SK-N-SH (cell line): ENCODE results near the gene SZT2. TPM values are rescaled to one million over a fixed set of nuclear protein-coding genes. Genes with fewer than 3 reads are reported as not detected.

Experiments used
- CTCF ChIA-PET: fragments of 300-600, 350-600 bp; formaldehyde crosslinking; extraction: SDS; loops from one replicate; lab custom pipeline; 2021; lab: Yijun Ruan, JAX
- POLR2A ChIA-PET: fragments of 350-600 bp; sonication (Branson Sonifier 250); formaldehyde crosslinking; extraction: SDS; loops from one replicate; lab custom pipeline; 2020; ENCODE audit warnings: antibody characterized with exemption, inconsistent platforms; lab: Yijun Ruan, JAX
- DNase-seq: peaks from one replicate; pipeline ENCODE4 v3.0.0; 2012
- H2AFZ ChIP-seq: fragments of 200-600 bp; sonication (generic); 2 replicates; pipeline ENCODE4 v1.8.1; 2016; ENCODE audit warnings: antibody characterized with exemption, mild to moderate bottlenecking, low read depth
- H3F3A ChIP-seq: fragments of 200-600 bp; sonication (generic); replicated peaks from 2 replicates; pipeline ENCODE3; 2016; ENCODE audit warnings: antibody characterized with exemption, mild to moderate bottlenecking; ENCODE audit not compliant: insufficient read depth
- H3K27ac ChIP-seq, 2 experiments: fragments of 200-500 bp in 1 of 2; fragments of 200-600 bp in 1 of 2; sonication (Bioruptor generic) in 1 of 2; sonication (generic), shearing (Covaris generic) in 1 of 2; 2 replicates each; pipeline versions ENCODE4 v1.5.1 to v1.6.1; 2014 to 2016; ENCODE audit warnings: low read depth in 2 of 2, inconsistent platforms in 1 of 2, low read length in 1 of 2, mild to moderate bottlenecking in 1 of 2, mixed read lengths in 1 of 2
- H3K27me3 ChIP-seq: fragments of 200-600 bp; sonication (generic), shearing (Covaris generic); 2 replicates; pipeline ENCODE4 v1.6.1; 2016; ENCODE audit warnings: mixed run types; ENCODE audit not compliant: insufficient read depth
- H3K36me3 ChIP-seq, 2 experiments: fragments of 200-500 bp in 1 of 2; fragments of 200-600 bp in 1 of 2; sonication (Bioruptor generic) in 1 of 2; sonication (generic) in 1 of 2; replicated peaks in 1 of 2; 2 replicates each; pipeline versions ENCODE3 to v1.5.1; 2014 to 2016; ENCODE audit warnings: low read length in 1 of 2, mild to moderate bottlenecking in 1 of 2; ENCODE audit not compliant: insufficient read depth in 2 of 2, control insufficient read depth in 1 of 2
- H3K4me1 ChIP-seq, 2 experiments: fragments of 200-500 bp in 1 of 2; fragments of 200-600 bp in 1 of 2; sonication (Bioruptor generic) in 1 of 2; sonication (generic), shearing (Covaris generic) in 1 of 2; 2 replicates each; pipeline versions ENCODE4 v1.5.1 to v1.6.1; 2014 to 2016; ENCODE audit warnings: low read depth in 1 of 2, low read length in 1 of 2, mixed run types in 1 of 2; ENCODE audit not compliant: insufficient read depth in 2 of 2, control insufficient read depth in 1 of 2
- H3K4me2 ChIP-seq: fragments of 200-600 bp; sonication (generic), shearing (Covaris generic); 2 replicates; pipeline ENCODE4 v1.6.1; 2017; ENCODE audit warnings: mixed run types
- H3K4me3 ChIP-seq, 2 experiments: fragments of 200-500 bp in 1 of 2; fragments of 200-600 bp in 1 of 2; sonication (Bioruptor generic) in 1 of 2; sonication (generic), shearing (Covaris generic) in 1 of 2; 2 replicates each; pipeline versions ENCODE4 v1.5.1 to v1.8.1; 2014 to 2016; ENCODE audit warnings: low read depth in 2 of 2, inconsistent platforms in 1 of 2, low read length in 1 of 2, mild to moderate bottlenecking in 1 of 2, mixed read lengths in 1 of 2, moderate library complexity in 1 of 2
- H3K79me2 ChIP-seq: fragments of 200-600 bp; sonication (generic); 2 replicates; pipeline ENCODE4 v1.8.1; 2017; ENCODE audit warnings: mild to moderate bottlenecking; ENCODE audit not compliant: insufficient read depth
- H3K9ac ChIP-seq: fragments of 200-600 bp; sonication (generic); 2 replicates; pipeline ENCODE4 v1.6.1; 2017; ENCODE audit warnings: mixed run types
- H3K9me2 ChIP-seq: fragments of 200-600 bp; sonication (generic); 2 replicates; pipeline ENCODE4 v1.6.1; 2017; ENCODE audit warnings: mixed run types
- H3K9me3 ChIP-seq: fragments of 200-600 bp; sonication (generic); 2 replicates; pipeline ENCODE4 v1.6.1; 2017; ENCODE audit warnings: mixed run types, mild to moderate bottlenecking, moderate library complexity
- H4K20me1 ChIP-seq: fragments of 200-600 bp; sonication (generic); 2 replicates; pipeline ENCODE4 v1.6.1; 2017; ENCODE audit warnings: mild to moderate bottlenecking, mixed run types; ENCODE audit not compliant: insufficient read depth
- EZH2phosphoT487 ChIP-seq: fragments of 200-600 bp; sonication (generic); IDR thresholded peaks from 2 replicates; pipeline ENCODE4 v1.6.1; 2017; ENCODE audit warnings: low read depth, mixed run types, mild to moderate bottlenecking, antibody characterized with exemption, moderate library complexity, borderline replicate concordance
- FOXM1 ChIP-seq: IDR thresholded peaks from 2 replicates; pipeline ENCODE4 v1.4.0; 2012; ENCODE audit warnings: low read depth, mild to moderate bottlenecking
- GABPA ChIP-seq: IDR thresholded peaks from 2 replicates; pipeline ENCODE4 v1.4.0; 2012; ENCODE audit warnings: low read depth, mild to moderate bottlenecking
- POLR2AphosphoS5 ChIP-seq: IDR thresholded peaks from 2 replicates; pipeline ENCODE4 v1.6.1; 2012; ENCODE audit warnings: low read depth, low read length
- RCOR1 ChIP-seq: fragments of 150-350 bp; IDR thresholded peaks from 2 replicates; pipeline ENCODE4 v1.6.1; 2017; ENCODE audit warnings: antibody characterized with exemption, low read length
- SIN3A ChIP-seq: IDR thresholded peaks from 2 replicates; pipeline ENCODE4 v1.6.1; 2012; ENCODE audit warnings: low read depth, mild to moderate bottlenecking, low read length, moderate library complexity, borderline replicate concordance
- WGBS: methylation state at CpG from one replicate; pipeline ENCODE4 v1.1.6; 2017; ENCODE audit warnings: low lambda C conversion rate; 5-methylcytosine and 5-hydroxymethylcytosine counted together
- polyA plus RNA-seq, 3 experiments: library from polyadenylated mRNA; depleted of rRNA; stranded (reverse); fragments of >200 nt; gene quantifications; 2 replicates each; pipeline ENCODE4 v1.2.3, GENCODE V29; 2012
- TF ChIP-seq, protein P1 (sequence below): IDR thresholded peaks from 2 replicates; pipeline ENCODE4 v1.4.0; 2012; ENCODE audit warnings: low read depth
- TF ChIP-seq, protein P2 (sequence below): IDR thresholded peaks from 2 replicates; pipeline ENCODE4; 2012
- TF ChIP-seq, protein P3 (sequence below): fragments of 150-350 bp; IDR thresholded peaks from 2 replicates; pipeline ENCODE4 v1.6.1; 2017; ENCODE audit warnings: antibody characterized with exemption, low read length, low read depth, borderline replicate concordance
- TF ChIP-seq, protein P4 (sequence below): fragments of 150-350 bp; IDR thresholded peaks from 2 replicates; pipeline ENCODE4 v1.6.1; 2016; ENCODE audit warnings: mild to moderate bottlenecking, low read depth, low read length
- TF ChIP-seq, protein P5 (sequence below): IDR thresholded peaks from 2 replicates; pipeline ENCODE4 v1.6.1; 2012; ENCODE audit warnings: mild to moderate bottlenecking, low read depth, low read length, moderate library complexity

SZT2 gene
- polyA plus RNA-seq, 1 of the 3 experiments (the other 2 are of a cell fraction) = 12.9 TPM

DNA sequence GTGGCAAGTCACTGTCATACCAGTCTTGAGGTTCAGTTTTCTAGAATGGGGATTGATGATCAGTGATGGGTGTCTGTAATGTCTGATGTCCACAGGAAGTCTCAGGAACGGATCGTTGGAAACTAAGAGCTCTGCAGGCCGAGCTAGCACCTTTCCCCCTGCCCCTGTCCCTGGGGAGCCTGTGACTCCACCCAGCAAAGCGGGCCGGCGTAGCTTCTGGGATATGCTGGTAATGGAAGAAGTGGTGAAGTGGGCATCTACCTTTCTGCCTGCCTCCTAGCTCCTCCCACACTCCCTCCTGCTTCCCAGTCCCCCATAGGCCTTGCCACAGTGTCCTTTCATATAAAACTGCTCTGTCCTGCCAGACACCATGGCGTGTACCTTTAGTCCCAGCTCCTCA lies 50.7 kb downstream of the SZT2 start:
- 85% methylated on average over 2 of the region's 7 CpGs for WGBS
- TF ChIP-seq GABPA (no peak), POLR2AphosphoS5 (no peak), FOXM1 (no peak), EZH2phosphoT487 (no peak), RCOR1 (no peak), SIN3A (no peak)
- TF ChIP-seq, protein P1, sequence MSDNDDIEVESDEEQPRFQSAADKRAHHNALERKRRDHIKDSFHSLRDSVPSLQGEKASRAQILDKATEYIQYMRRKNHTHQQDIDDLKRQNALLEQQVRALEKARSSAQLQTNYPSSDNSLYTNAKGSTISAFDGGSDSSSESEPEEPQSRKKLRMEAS = no peak
- TF ChIP-seq, protein P2, sequence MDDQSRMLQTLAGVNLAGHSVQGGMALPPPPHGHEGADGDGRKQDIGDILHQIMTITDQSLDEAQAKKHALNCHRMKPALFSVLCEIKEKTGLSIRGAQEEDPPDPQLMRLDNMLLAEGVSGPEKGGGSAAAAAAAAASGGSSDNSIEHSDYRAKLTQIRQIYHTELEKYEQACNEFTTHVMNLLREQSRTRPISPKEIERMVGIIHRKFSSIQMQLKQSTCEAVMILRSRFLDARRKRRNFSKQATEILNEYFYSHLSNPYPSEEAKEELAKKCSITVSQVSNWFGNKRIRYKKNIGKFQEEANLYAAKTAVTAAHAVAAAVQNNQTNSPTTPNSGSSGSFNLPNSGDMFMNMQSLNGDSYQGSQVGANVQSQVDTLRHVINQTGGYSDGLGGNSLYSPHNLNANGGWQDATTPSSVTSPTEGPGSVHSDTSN = no peak
- TF ChIP-seq, protein P3, sequence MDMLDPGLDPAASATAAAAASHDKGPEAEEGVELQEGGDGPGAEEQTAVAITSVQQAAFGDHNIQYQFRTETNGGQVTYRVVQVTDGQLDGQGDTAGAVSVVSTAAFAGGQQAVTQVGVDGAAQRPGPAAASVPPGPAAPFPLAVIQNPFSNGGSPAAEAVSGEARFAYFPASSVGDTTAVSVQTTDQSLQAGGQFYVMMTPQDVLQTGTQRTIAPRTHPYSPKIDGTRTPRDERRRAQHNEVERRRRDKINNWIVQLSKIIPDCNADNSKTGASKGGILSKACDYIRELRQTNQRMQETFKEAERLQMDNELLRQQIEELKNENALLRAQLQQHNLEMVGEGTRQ = no peak
- TF ChIP-seq, protein P4, sequence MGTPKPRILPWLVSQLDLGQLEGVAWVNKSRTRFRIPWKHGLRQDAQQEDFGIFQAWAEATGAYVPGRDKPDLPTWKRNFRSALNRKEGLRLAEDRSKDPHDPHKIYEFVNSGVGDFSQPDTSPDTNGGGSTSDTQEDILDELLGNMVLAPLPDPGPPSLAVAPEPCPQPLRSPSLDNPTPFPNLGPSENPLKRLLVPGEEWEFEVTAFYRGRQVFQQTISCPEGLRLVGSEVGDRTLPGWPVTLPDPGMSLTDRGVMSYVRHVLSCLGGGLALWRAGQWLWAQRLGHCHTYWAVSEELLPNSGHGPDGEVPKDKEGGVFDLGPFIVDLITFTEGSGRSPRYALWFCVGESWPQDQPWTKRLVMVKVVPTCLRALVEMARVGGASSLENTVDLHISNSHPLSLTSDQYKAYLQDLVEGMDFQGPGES = no peak
- TF ChIP-seq, protein P5, sequence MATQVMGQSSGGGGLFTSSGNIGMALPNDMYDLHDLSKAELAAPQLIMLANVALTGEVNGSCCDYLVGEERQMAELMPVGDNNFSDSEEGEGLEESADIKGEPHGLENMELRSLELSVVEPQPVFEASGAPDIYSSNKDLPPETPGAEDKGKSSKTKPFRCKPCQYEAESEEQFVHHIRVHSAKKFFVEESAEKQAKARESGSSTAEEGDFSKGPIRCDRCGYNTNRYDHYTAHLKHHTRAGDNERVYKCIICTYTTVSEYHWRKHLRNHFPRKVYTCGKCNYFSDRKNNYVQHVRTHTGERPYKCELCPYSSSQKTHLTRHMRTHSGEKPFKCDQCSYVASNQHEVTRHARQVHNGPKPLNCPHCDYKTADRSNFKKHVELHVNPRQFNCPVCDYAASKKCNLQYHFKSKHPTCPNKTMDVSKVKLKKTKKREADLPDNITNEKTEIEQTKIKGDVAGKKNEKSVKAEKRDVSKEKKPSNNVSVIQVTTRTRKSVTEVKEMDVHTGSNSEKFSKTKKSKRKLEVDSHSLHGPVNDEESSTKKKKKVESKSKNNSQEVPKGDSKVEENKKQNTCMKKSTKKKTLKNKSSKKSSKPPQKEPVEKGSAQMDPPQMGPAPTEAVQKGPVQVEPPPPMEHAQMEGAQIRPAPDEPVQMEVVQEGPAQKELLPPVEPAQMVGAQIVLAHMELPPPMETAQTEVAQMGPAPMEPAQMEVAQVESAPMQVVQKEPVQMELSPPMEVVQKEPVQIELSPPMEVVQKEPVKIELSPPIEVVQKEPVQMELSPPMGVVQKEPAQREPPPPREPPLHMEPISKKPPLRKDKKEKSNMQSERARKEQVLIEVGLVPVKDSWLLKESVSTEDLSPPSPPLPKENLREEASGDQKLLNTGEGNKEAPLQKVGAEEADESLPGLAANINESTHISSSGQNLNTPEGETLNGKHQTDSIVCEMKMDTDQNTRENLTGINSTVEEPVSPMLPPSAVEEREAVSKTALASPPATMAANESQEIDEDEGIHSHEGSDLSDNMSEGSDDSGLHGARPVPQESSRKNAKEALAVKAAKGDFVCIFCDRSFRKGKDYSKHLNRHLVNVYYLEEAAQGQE = no peak
- no peaks in the 10 kb centered on the region for H3K79me2 ChIP-seq
- no peak overlapping the region for H3K4me2 ChIP-seq
- no peak for DNase-seq
- no peaks in the 10 kb centered on the region; a peak in 1 of 4 replicates for H3K4me1 ChIP-seq
- no peaks in the 10 kb centered on the region for H4K20me1 ChIP-seq
- CTCF ChIA-PET = interaction anchor here (5.4 kb wide), 1 partner anchor 213 kb away, joined by 20 read pairs; no protein-coding TSS in a partner anchor
- H3F3A ChIP-seq = no peaks in the 10 kb centered on the region
- no peak overlapping the region for H3K9ac ChIP-seq
- H2AFZ ChIP-seq = no peak overlapping the region
- no peak overlapping the region for H3K27ac ChIP-seq
- POLR2A ChIA-PET = interaction anchor here (0.6 kb wide), 1 partner anchor 8 kb away, joined by 3 read pairs; no protein-coding TSS in a partner anchor
- no peak overlapping the region for H3K4me3 ChIP-seq
- H3K9me2 ChIP-seq = no peaks in the 10 kb centered on the region
- peaks cover 3 to 70% of the 10 kb centered on the region in 2 experiments for H3K36me3 ChIP-seq
- no peaks in the 10 kb centered on the region for H3K9me3 ChIP-seq
- no peaks in the 10 kb centered on the region for H3K27me3 ChIP-seq
